ENCODE results near the gene AGBL4. TPM values are rescaled to one million over a fixed set of nuclear protein-coding genes. Genes with fewer than 3 reads are reported as not detected.

AGBL4 gene
- polyA plus RNA-seq, 3 donors = 0.05 TPM; not detected in 2

GRCh38 chr1:48697066-48697707, 1326.6 kb downstream of the AGBL4 start:
- Mint-ChIP-seq H3K4me3 (no peak overlapping the region), H3K27ac (peak overlapping the region in 1 of 7 donors; percentile 32), H3K36me3 (no peaks in the 10 kb centered on the region), H3K4me1 (peaks cover 3% of the 10 kb centered on the region), H3K27me3 (ENCODE audit: low read depth in 3 of 3) (peaks cover 0 to 3% (median 0%) of the 10 kb centered on the region in 3 donors), H3K9me3 (no peaks in the 10 kb centered on the region)
- Histone ChIP-seq H3K79me2 (ENCODE audit: insufficient read depth, low read length) (no peaks in the 10 kb centered on the region), H3K4me1 (ENCODE audit: control insufficient read depth in 1 of 2, insufficient read depth in 2 of 2, low read length in 2 of 2) (no peaks in the 10 kb centered on the region), H4K20me1 (ENCODE audit: insufficient read depth, low read length) (no peaks in the 10 kb centered on the region), H3K27ac (ENCODE audit: low read depth in 1 of 2, low read length in 2 of 2) (no peak overlapping the region), H3K9ac (ENCODE audit: insufficient read depth, low read length, poor library complexity, severe bottlenecking) (no peak overlapping the region), H2AFZ (ENCODE audit: insufficient read depth, low read depth, low read length, poor library complexity, severe bottlenecking) (no peak overlapping the region), H3K4me2 (replicated peaks; ENCODE audit: extremely low read depth, low read length, poor library complexity, severe bottlenecking) (no peak overlapping the region), H3K9me3 (replicated peaks in 1 of 2; ENCODE audit: control insufficient read depth in 1 of 2, insufficient read depth in 1 of 2, low read length in 2 of 2) (no peaks in the 10 kb centered on the region), H3K36me3 (replicated peaks in 1 of 2; ENCODE audit: control insufficient read depth in 1 of 2, insufficient read depth in 2 of 2, low read length in 2 of 2) (no peaks in the 10 kb centered on the region), H3K27me3 (ENCODE audit: control insufficient read depth in 2 of 2, insufficient read depth in 2 of 2, low read length in 2 of 2) (no peaks in the 10 kb centered on the region), H3K4me3 (replicated peaks in 1 of 3; ENCODE audit: low read depth in 2 of 3, low read length in 3 of 3) (no peak overlapping the region)
- peak; percentile 19 to 51 (median 35) for DNase-seq
- intact Hi-C loops (cut with micrococcal nuclease) = no loop called here
- WGBS (ENCODE audit: insufficient coverage) = no CpG with 5 or more reads among the region's 5 CpGs
- TF ChIP-seq CTCF (IDR thresholded peaks at IDR 0.05) = peak; percentile 96

- H3K27ac Mint-ChIP-seq = no peak overlapping the region
- no peak overlapping the region for H3K4me2 ChIP-seq (replicated peaks; ENCODE audit: extremely low read depth, low read length, poor library complexity, severe bottlenecking)
- no peak overlapping the region for H3K9ac ChIP-seq (ENCODE audit: insufficient read depth, low read length, poor library complexity, severe bottlenecking)
- intact Hi-C loops (cut with micrococcal nuclease) = no loop called here
- H3K9me3 ChIP-seq (replicated peaks in 1 of 2; ENCODE audit: control insufficient read depth in 1 of 2, insufficient read depth in 1 of 2, low read length in 2 of 2) = no peaks in the 10 kb centered on the region
- peaks cover 3% of the 10 kb centered on the region for H3K4me1 Mint-ChIP-seq
- H3K9me3 Mint-ChIP-seq = no peaks in the 10 kb centered on the region
- no peak overlapping the region for H2AFZ ChIP-seq (ENCODE audit: insufficient read depth, low read depth, low read length, poor library complexity, severe bottlenecking)
- no peaks in the 10 kb centered on the region for H3K79me2 ChIP-seq (ENCODE audit: insufficient read depth, low read length)
- 88% methylated on average over 1 of the region's 2 CpGs for WGBS (ENCODE audit: insufficient coverage)
- H3K36me3 ChIP-seq (replicated peaks in 1 of 2; ENCODE audit: control insufficient read depth in 1 of 2, insufficient read depth in 2 of 2, low read length in 2 of 2) = no peaks in the 10 kb centered on the region
- no peak for TF ChIP-seq CTCF (IDR thresholded peaks at IDR 0.05)
- no peak overlapping the region for H3K27ac ChIP-seq (ENCODE audit: low read depth in 1 of 2, low read length in 2 of 2)
- no peak for DNase-seq
- H3K27me3 ChIP-seq (ENCODE audit: control insufficient read depth in 2 of 2, insufficient read depth in 2 of 2, low read length in 2 of 2) = no peaks in the 10 kb centered on the region
- H4K20me1 ChIP-seq (ENCODE audit: insufficient read depth, low read length) = no peaks in the 10 kb centered on the region
- H3K4me1 ChIP-seq (ENCODE audit: control insufficient read depth in 1 of 2, insufficient read depth in 2 of 2, low read length in 2 of 2) = no peaks in the 10 kb centered on the region
- H3K4me3 ChIP-seq (replicated peaks in 1 of 3; ENCODE audit: low read depth in 2 of 3, low read length in 3 of 3) = no peak overlapping the region
- H3K27me3 Mint-ChIP-seq (ENCODE audit: low read depth in 3 of 3) = peaks cover 0 to 4% (median 2%) of the 10 kb centered on the region in 3 donors
- no peak overlapping the region for H3K4me3 Mint-ChIP-seq
- no peaks in the 10 kb centered on the region for H3K36me3 Mint-ChIP-seq
These were observed 1328.6 kb downstream of the AGBL4 start for GRCh38 chr1:48695161-48695560.
